Astrocyte of the spinal cord (primary cell): ENCODE data around the gene FAM20B.
A peak's percentile ranks its signal among the peaks of the same experiment; 100 is the strongest.

ENCODE experiments used
- DNase-seq: peaks from one replicate; pipeline ENCODE4 v3.0.0; 2011; ENCODE audit warnings: low read depth, low spot score
- H3K4me3 ChIP-seq: 2 replicates; pipeline ENCODE4 v1.5.1; 2011; ENCODE audit warnings: low read depth, mild to moderate bottlenecking, low read length, moderate library complexity
- CTCF ChIP-seq: IDR thresholded peaks from 2 replicates; pipeline ENCODE4 v1.5.1; 2012; ENCODE audit warnings: low read depth, mild to moderate bottlenecking, low read length, inconsistent platforms
- in situ Hi-C: cut with HindIII; loops from 2 replicates; pipeline ENCODE4 v1.10.0; 2017; ENCODE audit warnings: low sequenced_read_pairs

Gene FAM20B

DNA sequence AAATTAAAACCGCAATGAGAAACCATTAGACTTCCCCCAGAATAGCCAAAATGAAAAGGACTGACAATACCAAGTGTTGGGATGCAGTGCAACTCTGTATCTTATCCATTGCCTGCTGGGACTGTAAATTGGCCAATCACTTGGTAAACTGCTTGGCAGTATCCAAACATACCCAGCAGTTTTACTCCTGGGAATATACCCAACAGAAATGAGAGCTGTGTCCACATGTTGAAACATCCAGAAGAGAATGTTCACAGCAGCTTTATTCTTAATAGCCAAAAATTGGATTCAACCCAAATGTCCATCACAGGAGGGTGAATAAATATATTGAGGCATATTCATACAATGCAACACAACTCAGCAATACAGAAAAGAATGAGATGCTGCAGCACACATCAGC is 13.7 kb upstream of the FAM20B start:
- in situ Hi-C loops, result no loop called here
- H3K4me3 ChIP-seq, result no peak overlapping the region
- no peak for TF ChIP-seq CTCF
- no peak for DNase-seq

DNA sequence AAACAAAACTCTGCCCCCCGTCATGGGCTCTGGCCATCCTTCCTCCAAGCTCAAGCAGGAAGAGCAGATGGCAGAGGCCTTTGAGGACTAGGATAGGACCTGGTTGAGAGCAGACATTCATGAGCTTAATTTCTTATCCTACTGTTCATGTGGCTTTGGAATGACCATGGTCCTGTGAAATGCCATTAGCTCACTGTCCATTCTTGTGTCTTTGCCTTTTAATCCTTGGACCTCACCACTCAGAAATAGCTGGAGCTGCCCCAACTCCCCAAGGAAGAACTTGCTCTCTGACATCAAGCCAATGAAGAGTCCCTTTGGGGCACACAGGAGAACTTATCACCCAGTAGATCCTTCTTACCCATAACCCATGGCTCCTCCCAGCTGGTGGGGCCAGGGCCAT is 11.6 kb upstream of the FAM20B start:
- TF ChIP-seq CTCF, result no peak
- in situ Hi-C loops, result no loop called here
- no peak for DNase-seq
- no peak overlapping the region for H3K4me3 ChIP-seq

DNA sequence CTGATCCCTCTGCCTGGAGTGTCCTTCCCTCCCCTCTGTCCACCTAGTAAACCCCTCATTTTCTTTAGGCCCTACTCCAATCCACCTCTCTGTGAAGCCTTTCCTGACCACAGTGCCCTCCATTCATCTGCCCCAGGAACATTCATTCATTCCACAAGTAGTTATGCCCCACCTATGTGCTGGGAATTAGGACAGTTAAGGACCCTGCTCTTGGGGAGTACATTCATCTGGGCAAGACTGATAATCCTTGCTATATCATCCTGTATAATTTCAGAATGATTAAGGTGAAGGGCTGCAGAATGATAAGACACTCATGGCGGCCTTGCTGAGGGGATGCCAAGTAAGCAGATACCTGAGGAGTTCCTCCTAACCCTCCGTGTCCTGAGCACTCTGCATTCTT is 10.3 kb upstream of the FAM20B start:
- in situ Hi-C loops, result no loop called here
- no peak for TF ChIP-seq CTCF
- DNase-seq, result no peak
- H3K4me3 ChIP-seq, result no peak overlapping the region

GRCh38 chr1:179016706-179017382 is 8.8 kb upstream of the FAM20B start:
- no peak overlapping the region for H3K4me3 ChIP-seq
- DNase-seq, result peak; percentile 94
- TF ChIP-seq CTCF, result no peak
- in situ Hi-C loops, result no loop called here

GRCh38 chr1:179017383-179018326 is 8.0 kb upstream of the FAM20B start:
- TF ChIP-seq CTCF, result no peak
- in situ Hi-C loops, result no loop called here
- no peak overlapping the region for H3K4me3 ChIP-seq
- no peak for DNase-seq

- no peak overlapping the region for H3K4me3 ChIP-seq
- TF ChIP-seq CTCF, result no peak
- in situ Hi-C loops, result no loop called here
- DNase-seq, result peak; percentile 40
Observed at GRCh38 chr1:179021873-179022272, 3.8 kb upstream of the FAM20B start.
